Esophagus squamous epithelium (tissue), 4 donors: ENCODE results near the gene ABCC1.

Source experiments
- POLR2A ChIP-seq, 4 donors: fragments of 450-650 bp; IDR thresholded peaks; one replicate each; pipeline ENCODE4 v1.6.1; 2017; ENCODE audit warnings: antibody characterized with exemption in 4 of 4, mild to moderate bottlenecking in 4 of 4, moderate library complexity in 3 of 4
- TF ChIP-seq, protein P1 (sequence below), 6 experiments: fragments of 450-650 bp in 4 of 6; fragments of 200-600 bp in 2 of 6; sonication (generic) in 2 of 6; IDR thresholded peaks; one replicate each; pipeline ENCODE4 v1.5.1; 2016 to 2019; ENCODE audit warnings: antibody characterized with exemption in 6 of 6, mild to moderate bottlenecking in 4 of 6, moderate library complexity in 4 of 6

DNA sequence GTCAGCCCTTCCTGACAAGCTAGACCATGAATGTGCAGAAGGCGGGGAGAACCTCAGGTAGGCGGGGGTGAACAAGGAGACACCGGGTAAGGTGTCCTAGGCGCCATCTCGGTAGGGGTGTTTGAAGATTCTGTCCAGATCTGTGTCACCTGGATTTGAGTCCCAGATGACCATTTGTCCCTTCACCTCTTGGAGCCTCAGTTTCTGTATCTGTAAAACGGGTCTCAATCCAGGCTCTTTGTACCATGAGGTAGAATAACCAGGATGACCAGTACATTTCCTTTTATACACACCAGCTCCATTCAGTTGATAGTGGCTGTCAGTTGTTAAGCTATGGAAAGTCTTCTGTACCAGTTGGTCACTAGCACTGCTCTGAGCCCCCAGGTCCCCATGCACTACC, 187.2 kb downstream of the ABCC1 start:
- TF ChIP-seq POLR2A (IDR thresholded peaks at IDR 0.05): no peak
- TF ChIP-seq, protein P1, sequence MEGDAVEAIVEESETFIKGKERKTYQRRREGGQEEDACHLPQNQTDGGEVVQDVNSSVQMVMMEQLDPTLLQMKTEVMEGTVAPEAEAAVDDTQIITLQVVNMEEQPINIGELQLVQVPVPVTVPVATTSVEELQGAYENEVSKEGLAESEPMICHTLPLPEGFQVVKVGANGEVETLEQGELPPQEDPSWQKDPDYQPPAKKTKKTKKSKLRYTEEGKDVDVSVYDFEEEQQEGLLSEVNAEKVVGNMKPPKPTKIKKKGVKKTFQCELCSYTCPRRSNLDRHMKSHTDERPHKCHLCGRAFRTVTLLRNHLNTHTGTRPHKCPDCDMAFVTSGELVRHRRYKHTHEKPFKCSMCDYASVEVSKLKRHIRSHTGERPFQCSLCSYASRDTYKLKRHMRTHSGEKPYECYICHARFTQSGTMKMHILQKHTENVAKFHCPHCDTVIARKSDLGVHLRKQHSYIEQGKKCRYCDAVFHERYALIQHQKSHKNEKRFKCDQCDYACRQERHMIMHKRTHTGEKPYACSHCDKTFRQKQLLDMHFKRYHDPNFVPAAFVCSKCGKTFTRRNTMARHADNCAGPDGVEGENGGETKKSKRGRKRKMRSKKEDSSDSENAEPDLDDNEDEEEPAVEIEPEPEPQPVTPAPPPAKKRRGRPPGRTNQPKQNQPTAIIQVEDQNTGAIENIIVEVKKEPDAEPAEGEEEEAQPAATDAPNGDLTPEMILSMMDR (IDR thresholded peaks at IDR 0.05): no peak
